IPS DF 6.9 (cell line): ENCODE data around the gene SNRNP25.
"Not testable (repeated sequence)": the region's sequence is repeated elsewhere in the genome, so short reads cannot be mapped to it uniquely, and the experiment has no call there.

Source experiments
- DNase-seq: peaks from one replicate; pipeline ENCODE4 v3.0.0-alpha.2; 2013; ENCODE audit warnings: low read depth, low spot score
- H3K27ac ChIP-seq: one replicate; pipeline ENCODE4 v1.5.1; 2013; ENCODE audit warnings: low read length, control low read depth
- H3K27me3 ChIP-seq: 2 replicates; pipeline ENCODE4 v1.6.1; 2013; ENCODE audit warnings: mild to moderate bottlenecking, low read length; ENCODE audit not compliant: control insufficient read depth, insufficient read depth
- H3K36me3 ChIP-seq: 2 replicates; pipeline ENCODE4 v1.6.1; 2013; ENCODE audit warnings: low read length; ENCODE audit not compliant: control insufficient read depth, insufficient read depth
- H3K4me1 ChIP-seq: 2 replicates; pipeline ENCODE4 v1.6.1; 2013; ENCODE audit warnings: low read length; ENCODE audit not compliant: control insufficient read depth, insufficient read depth
- H3K4me3 ChIP-seq: 2 replicates; pipeline ENCODE4 v1.5.1; 2013; ENCODE audit warnings: mild to moderate bottlenecking, low read length
- H3K9me3 ChIP-seq: 2 replicates; pipeline ENCODE4 v1.6.1; 2013; ENCODE audit warnings: low read length, inconsistent platforms; ENCODE audit not compliant: control insufficient read depth, insufficient read depth
- WGBS: extraction: QIAGEN DNeasy Blood & Tissue Kit; methylation state at CpG from one replicate; pipeline ENCODE4 v1.1.7; 2013; ENCODE audit warnings: mixed read lengths, missing lambda C conversion rate; ENCODE audit not compliant: insufficient read length, insufficient coverage; 5-methylcytosine and 5-hydroxymethylcytosine counted together

SNRNP25 gene

DNA sequence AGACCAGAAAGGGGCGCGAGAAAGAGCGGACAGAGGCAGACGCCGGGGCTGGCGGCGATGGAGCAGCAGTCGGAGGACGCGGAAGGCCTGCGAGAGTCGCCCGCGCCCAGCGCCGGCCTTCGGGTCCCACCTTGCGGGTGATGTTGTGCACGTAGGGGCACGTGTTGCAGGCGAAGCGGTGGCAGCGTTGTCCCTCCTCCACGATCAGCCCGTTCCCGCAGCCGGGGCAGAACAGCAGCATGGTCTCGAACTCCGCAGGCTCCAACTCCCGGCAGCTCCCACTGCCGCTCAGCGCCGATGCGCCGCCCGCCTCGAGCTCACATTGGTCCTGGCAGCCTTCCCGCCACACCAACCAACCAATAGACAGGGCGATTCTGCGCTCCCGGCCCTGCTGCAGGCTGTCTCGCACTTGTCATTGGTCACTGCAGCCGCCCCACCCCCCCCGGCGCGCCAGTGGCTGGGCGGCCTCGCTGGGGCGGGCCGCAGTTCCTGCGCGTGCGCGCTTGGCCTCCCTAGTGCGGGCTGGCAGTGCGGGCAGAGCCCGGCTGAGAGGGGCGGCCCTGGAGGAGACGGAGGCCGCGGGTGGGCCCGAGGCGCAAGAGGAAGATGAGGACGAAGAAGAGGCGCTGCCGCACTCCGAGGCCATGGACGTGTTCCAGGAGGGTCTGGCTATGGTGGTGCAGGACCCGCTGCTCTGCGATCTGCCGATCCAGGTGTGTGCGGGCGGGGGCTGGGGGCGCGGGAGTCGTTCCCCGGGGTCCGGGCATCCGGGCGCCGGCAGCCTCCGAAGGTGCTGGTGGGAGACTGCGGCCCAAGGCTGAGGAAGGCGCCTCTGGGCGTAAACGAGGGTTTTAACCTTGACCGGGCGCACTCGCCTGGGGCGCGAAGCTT lies at the start of gene SNRNP25, which contains the start of gene POLR3K:
TSS of gene SNRNP25 (plus strand) at position 483 of the 891 bp plus-strand sequence. CDS start at position 672, 189 bp downstream.
TSS of gene POLR3K (minus strand) at position 263 of the 891 bp plus-strand sequence. CDS start at position 241, 22 bp downstream.
- H3K4me1 ChIP-seq: no peaks in the 10 kb centered on the region
- no peak within 1 kb of the TSS for H3K27ac ChIP-seq

GRCh38 chr16:9903-10665 lies 43.5 kb upstream of the SNRNP25 start:
- H3K9me3 ChIP-seq: no peaks in the 10 kb centered on the region
- H3K27me3 ChIP-seq: no peaks in the 10 kb centered on the region
- no peak overlapping the region for H3K4me3 ChIP-seq
- DNase-seq: no peak
- WGBS: no CpG with 5 or more reads among the region's 48 CpGs
- H3K36me3 ChIP-seq: no peaks in the 10 kb centered on the region
- H3K27ac ChIP-seq: no peak overlapping the region
- no peaks in the 10 kb centered on the region for H3K4me1 ChIP-seq

More for the DNA sequence above, at the start of gene SNRNP25, which contains the start of gene POLR3K:
- WGBS: no CpG with 5 or more reads among the region's 91 CpGs
- H3K36me3 ChIP-seq: peaks cover 29% of the 10 kb centered on the region
- peak within 1 kb of the TSS; percentile 72; the same call in 1 of the 2 replicates for H3K4me3 ChIP-seq
- H3K9me3 ChIP-seq: no peaks in the 10 kb centered on the region
- no peaks in the 10 kb centered on the region for H3K27me3 ChIP-seq
- peak; percentile 88 for DNase-seq

DNA sequence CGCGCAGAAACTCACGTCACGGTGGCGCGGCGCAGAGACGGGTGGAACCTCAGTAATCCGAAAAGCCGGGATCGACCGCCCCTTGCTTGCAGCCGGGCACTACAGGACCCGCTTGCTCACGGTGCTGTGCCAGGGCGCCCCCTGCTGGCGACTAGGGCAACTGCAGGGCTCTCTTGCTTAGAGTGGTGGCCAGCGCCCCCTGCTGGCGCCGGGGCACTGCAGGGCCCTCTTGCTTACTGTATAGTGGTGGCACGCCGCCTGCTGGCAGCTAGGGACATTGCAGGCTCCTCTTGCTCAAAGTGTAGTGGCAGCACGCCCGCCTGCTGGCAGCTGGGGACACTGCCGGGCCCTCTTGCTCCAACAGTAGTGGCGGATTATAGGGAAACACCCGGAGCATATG lies 42.9 kb upstream of the SNRNP25 start:
- not testable (repeated sequence) for H3K27me3 ChIP-seq, H3K4me3 ChIP-seq, H3K36me3 ChIP-seq, H3K4me1 ChIP-seq, DNase-seq, H3K27ac ChIP-seq, H3K9me3 ChIP-seq
- WGBS: no CpG with 5 or more reads among the region's 27 CpGs

DNA sequence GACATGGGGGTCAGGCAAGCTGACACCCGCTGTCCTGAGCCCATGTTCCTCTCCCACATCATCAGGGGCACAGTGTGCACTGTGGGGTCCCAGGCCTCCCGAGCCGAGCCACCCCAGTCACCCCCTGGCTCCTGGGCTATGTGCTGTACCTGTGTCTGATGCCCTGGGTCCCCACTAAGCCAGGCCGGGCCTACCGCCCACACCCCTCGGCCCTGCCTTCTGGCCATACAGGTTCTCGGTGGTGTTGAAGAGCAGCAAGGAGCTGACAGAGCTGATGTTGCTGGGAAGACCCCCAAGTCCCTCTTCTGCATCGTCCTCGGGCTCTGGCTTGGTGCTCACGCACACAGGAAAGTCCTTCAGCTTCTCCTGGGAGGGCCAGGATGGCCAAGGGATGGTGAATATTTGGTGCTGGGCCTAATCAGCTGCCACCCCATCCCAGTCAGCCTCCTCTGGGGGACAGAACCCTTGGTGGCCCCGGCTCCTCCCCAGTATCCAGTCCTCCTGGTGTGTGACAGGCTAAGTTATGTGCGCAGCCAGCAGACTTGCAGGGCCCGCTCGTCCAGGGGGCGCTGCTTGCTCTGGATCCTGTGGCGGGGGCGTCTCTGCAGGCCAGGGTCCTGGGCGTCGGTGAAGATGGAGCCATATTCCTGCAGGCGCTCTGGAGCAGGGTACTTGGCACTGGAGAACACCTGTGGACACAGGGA lies 36.4 kb upstream of the SNRNP25 start:
- not testable (repeated sequence) for H3K36me3 ChIP-seq, H3K4me3 ChIP-seq, H3K9me3 ChIP-seq, H3K27ac ChIP-seq, H3K27me3 ChIP-seq, H3K4me1 ChIP-seq, DNase-seq
- WGBS: no CpG with 5 or more reads among the region's 20 CpGs

DNA sequence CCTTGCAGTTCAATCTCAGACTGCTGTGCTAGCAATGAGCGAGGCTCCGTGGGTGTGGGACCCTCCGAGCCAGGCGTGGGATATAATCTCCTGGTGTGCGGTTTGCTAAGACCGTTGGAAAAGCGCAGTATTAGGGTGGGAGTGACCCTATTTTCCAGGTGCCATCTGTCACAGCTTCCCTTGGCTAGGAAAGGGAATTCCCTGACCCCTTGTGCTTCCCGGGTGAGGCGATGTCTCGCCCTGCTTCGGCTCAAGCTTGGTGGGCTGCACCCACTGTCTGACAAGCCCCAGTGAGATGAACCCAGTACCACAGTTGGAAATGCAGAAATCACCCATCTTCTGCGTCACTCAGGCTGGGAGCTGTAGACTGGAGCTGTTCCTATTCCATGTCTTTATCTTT lies 32.7 kb upstream of the SNRNP25 start:
- WGBS: no CpG with 5 or more reads among the region's 12 CpGs
- not testable (repeated sequence) for H3K27ac ChIP-seq, H3K4me1 ChIP-seq, DNase-seq, H3K36me3 ChIP-seq, H3K27me3 ChIP-seq, H3K9me3 ChIP-seq, H3K4me3 ChIP-seq

DNA sequence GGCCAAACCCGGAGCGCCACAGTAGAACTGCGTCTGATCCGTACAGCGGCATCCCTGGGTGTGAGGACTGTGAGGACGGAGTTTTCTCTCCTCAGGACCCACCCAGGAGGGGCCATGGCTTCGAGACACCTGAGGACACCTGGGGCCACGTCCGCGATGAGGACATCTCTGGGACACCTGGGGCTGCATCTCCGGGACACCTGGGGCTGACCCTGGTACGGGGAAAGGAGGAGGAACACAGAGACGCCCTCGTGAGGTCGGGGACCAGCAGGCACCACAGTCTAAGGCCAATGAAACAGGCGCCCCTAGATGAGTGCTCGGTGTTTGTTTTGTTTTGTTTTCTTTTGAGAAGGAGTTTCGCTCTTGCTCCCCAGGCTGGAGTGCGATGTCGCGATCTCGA lies 29.5 kb upstream of the SNRNP25 start:
- H3K4me3 ChIP-seq, DNase-seq, H3K4me1 ChIP-seq, H3K36me3 ChIP-seq, H3K9me3 ChIP-seq, H3K27me3 ChIP-seq, H3K27ac ChIP-seq: not testable (repeated sequence)
- WGBS: no CpG with 5 or more reads among the region's 22 CpGs

- not testable (repeated sequence) for H3K36me3 ChIP-seq, H3K9me3 ChIP-seq, H3K27ac ChIP-seq, H3K4me1 ChIP-seq, H3K4me3 ChIP-seq, H3K27me3 ChIP-seq, DNase-seq
- no CpG with 5 or more reads among the region's 5 CpGs for WGBS
Measured at GRCh38 chr16:25926-26348, 27.7 kb upstream of the SNRNP25 start.

DNA sequence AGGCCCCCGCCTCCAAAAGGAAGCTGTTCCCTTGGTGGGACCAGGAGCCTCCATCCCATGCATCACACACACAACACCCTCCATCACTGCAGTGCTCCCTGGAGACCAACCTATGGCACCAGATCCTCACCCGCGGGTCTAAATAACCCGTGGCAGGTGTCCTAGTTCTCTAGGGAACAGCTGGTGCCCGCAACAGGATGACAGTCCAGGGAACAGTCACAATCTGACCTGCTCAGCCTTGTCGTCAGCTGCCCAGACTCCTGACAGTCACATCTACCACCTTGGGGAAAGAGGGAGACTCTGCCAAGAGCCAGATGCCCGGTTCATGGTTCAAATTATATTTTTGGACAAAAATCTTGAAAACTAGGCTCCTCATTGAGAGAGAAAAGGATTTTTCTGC lies 23.0 kb upstream of the SNRNP25 start:
- not testable (repeated sequence) for H3K4me1 ChIP-seq
- WGBS: no CpG with 5 or more reads among the region's 7 CpGs

GRCh38 chr16:33154-33876 lies 20.3 kb upstream of the SNRNP25 start:
- DNase-seq, H3K9me3 ChIP-seq, H3K4me3 ChIP-seq, H3K4me1 ChIP-seq, H3K36me3 ChIP-seq, H3K27me3 ChIP-seq, H3K27ac ChIP-seq: not testable (repeated sequence)
- WGBS: no CpG with 5 or more reads among the region's 8 CpGs

More for the DNA sequence above, 23.0 kb upstream of the SNRNP25 start:
- not testable (repeated sequence) for DNase-seq, H3K27ac ChIP-seq, H3K4me3 ChIP-seq, H3K36me3 ChIP-seq, H3K27me3 ChIP-seq, H3K9me3 ChIP-seq
